Diencephalon (tissue), 1 donor: ENCODE results near the gene CCDC185. TPM values are rescaled to one million over a fixed set of nuclear protein-coding genes. Genes with fewer than 3 reads are reported as not detected.

Source experiments
- small RNA-seq: library from RNA; depleted of rRNA; stranded (forward); fragments of <200 nt; gene quantifications from one replicate; pipeline ENCODE3, GENCODE V24; 2014
- total RNA-seq: library from RNA; depleted of rRNA; stranded (reverse); fragments of >200 nt; gene quantifications from one replicate; pipeline ENCODE4 v1.2.3, GENCODE V29; 2014

The CCDC185 gene
- 0.23 TPM for total RNA-seq

GRCh38 chr1:223393275-223394214, at the start of gene CCDC185:
Gene CCDC185 (plus strand): TSS chr1:223393415. CDS start chr1:223393476, 61 bp downstream.

GRCh38 chr1:223363856-223364684, 29.1 kb upstream of the CCDC185 start, which contains the start of gene SUSD4:
Gene SUSD4 (minus strand): TSS chr1:223364176. CDS start chr1:223363425, 751 bp downstream.

Small RNAs within 50 kb of the gene (small RNA-seq; reads per million reads assigned to genes)
- gene RNU4-57P: not detected

Other genes starting within 250 kb of the CCDC185 start
- 50.1 TPM for gene SUSD4, start 29.2 kb upstream of the CCDC185 start, total RNA-seq